Myocyte (in vitro differentiated cells): Measurements from ENCODE around the gene C12orf57. TPM values are rescaled to one million over a fixed set of nuclear protein-coding genes. Genes with fewer than 3 reads are reported as not detected.

Experiments used
- DNase-seq: peaks from one replicate; pipeline ENCODE4 v3.0.0-alpha.2; 2012; ENCODE audit warnings: low read depth
- total RNA-seq: library from RNA; depleted of rRNA; stranded (reverse); fragments of >200 nt; gene quantifications from 2 replicates; pipeline ENCODE4 v1.2.3, GENCODE V29; 2014

C12orf57 gene
- total RNA-seq, 1 donor from 2014 or later = 116 TPM

DNA sequence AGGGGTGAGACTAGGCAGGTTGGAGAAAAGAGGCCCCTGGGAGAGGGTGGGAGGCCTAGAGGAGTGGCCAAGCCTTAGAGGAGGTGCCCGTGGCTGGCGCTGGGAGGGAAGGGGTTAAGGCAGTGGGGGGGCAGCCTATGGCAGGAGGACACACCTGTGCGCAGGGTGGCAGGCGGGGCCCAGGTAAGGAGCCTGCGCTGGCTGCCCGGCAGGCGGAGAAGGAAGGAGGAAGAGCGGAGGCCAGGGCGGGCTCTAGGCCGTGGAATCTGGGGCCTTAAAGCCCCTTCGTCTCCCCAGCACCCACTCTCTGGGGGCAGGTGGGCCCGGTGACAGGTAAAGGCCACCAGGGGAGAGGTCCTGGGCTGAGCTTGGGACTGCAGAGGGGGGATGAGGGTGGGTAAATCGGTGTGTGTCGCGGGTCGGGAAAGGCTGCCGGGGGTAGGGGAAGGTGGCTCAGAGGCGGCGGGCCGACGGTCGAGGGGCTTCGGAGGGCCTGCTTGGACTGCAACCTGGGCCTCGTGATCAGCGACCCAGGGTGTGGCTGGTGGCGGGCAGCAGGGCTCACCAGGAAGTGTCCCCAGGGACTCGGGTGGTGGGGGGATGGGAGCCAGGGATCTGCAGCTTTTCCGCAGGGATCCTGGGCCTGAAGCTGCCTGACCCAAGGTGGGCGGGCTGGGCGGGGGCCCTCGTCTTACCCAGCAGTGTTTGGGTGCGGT is 19.4 kb downstream of the C12orf57 start:
- DNase-seq = no peak

- DNase-seq = no peak
Observed at GRCh38 chr12:6963791-6964413, 20.1 kb downstream of the C12orf57 start.

- no peak for DNase-seq
Observed at GRCh38 chr12:6964605-6965025, 20.8 kb downstream of the C12orf57 start.

- peak; percentile 91 for DNase-seq
Observed at GRCh38 chr12:6965026-6965661, 21.3 kb downstream of the C12orf57 start.

DNA sequence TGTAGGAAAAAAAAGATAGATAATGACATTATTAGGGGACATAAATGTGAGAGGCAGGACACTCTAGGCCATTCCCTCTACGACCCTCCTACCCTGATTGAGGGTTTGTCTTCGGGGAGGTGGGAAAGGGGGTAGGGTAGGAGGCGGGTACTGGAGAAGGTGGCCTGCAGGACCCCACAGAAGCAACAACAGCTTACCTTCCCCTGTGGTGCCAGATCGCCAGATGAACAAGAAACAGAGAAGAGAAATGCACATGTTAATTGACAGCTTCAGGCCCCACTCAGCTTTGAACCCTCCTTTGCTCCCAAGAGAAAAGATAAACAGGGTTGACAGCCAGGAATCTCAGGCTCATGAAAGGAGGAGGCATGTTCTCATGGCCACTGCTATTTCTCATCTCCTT is 21.9 kb downstream of the C12orf57 start:
- DNase-seq = no peak

GRCh38 chr12:6966351-6966750 is 22.5 kb downstream of the C12orf57 start:
- DNase-seq = no peak

DNA sequence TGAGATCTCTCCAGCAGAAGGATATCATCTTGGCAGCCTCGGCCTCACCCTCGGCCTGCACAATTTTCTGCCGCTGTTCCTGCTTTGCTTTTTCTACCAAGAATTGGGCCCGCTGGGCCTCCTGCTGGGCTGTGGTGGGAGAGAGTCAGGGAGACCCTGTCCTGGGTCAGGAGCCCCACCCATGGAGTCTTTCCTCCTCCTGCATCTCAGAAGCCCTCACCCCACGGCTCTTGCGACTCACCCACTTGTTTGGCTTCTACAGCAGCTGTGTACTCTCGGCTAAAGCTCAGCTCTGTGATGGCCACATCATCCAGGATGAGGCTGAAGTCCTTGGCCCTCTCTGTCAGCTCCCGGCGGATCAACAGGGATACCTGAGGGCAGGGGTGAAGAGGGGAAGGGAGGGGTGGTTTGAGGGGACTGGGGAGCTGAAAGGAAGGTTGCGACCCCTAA is 23.9 kb downstream of the C12orf57 start:
- no peak for DNase-seq

DNA sequence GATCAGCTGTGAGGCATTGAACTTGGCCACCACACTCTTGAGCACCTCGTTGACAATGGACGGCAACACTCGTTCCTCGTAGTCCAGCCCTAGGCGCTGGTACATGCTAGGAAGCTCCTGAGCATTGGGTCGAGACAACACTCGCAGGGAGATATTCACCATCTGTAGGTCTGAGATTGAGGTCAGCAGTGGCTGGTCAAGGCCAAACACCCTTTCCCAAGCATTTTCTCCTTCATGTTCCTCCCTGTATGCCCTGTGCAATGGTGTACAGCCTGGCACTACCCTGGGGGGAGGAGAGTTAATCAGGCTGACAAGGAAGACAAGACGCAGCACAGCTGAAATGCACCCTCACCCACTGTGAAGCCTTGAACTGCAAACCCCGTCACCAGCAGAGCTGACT is 24.6 kb downstream of the C12orf57 start:
- no peak for DNase-seq

- no peak for DNase-seq
Observed at GRCh38 chr12:6970096-6970527, 26.3 kb downstream of the C12orf57 start.

DNA sequence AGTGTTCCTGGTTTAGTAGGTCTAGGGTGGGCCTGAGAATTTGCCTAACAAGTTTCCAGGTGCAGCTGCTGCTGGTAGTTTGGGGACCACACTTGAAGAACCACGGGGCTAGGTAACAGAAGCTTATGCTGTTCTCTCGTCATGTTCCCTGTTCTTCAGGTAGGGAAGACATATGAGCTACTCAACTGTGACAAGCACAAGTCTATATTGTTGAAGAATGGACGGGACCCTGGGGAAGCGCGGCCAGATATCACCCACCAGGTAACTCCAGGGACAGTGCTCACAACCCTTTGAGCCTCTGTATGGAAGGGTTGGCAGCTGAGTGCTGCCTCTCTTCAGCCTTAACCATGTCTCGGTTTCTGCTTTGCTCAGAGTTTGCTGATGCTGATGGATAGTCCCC is 30.4 kb downstream of the C12orf57 start:
- no peak for DNase-seq

DNA sequence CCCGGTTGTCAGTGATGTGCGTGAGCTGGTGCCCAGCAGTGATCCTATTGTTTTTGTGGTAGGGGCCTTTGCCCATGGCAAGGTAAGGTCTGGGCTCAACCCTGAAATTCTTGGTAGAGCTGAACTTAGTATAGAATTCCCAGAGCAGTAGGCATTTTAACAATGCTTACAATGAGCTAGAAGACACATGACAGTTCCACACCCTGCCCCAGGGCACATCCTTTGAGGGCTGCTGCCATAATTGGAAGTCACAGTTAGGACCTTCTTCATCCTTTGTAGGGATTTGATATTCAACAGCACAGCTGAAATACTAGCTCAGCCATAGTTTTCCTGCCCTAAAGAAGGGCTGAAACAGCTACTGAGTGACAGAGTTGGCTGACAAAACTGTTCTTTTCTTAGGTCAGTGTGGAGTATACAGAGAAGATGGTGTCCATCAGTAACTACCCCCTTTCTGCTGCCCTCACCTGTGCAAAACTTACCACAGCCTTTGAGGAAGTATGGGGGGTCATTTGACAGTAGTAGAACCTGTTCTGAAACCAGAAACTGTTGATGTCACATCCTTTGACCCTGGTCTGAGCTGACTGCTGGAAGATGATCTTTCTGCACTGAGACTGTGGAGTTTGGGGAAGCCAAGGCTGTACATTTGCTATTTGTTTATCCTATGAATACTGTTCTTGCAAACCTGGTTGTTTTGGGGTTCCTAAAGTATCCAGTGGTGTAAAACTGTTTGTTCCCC is 31.6 kb downstream of the C12orf57 start:
- no peak for DNase-seq

DNA sequence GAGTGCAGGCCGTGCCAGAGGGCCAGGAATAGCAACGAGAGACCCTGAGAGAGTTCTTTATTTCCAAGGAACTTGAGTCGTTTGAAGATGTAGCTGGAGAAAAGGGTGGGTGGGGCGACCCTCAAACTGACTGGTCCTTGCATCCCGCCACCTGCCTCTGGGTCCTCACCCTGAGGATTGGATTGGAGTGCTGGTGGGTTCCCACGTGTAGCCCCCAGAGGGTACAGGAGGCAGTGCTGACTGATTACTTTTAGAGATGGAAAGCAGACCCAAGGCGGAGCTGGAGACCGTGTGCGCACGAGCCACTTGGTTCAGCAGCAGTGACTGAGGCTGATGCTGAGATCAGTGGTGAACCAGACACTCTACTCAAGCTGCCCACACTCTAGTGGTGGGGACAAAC is 33.8 kb downstream of the C12orf57 start:
- no peak for DNase-seq

DNA sequence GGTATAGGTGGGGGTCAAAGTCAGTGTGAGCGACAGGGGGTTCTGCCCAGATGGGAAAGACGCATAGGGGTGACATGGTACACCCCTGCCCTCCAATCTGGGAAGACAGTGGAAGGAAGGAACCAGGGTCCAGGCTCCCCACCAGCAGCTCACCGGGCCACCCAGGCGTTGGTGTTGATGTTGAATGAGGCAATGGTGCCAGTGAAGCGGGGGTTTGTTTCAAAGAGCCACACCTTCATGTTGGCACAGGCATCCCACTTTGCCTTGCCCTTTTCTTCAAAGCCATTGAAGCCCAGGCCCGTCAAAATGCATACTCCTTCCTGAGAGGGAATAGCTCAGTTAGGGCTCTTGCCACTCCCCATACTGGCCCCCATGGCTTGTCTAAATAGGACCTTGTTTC is 34.4 kb downstream of the C12orf57 start:
- DNase-seq = no peak

DNA sequence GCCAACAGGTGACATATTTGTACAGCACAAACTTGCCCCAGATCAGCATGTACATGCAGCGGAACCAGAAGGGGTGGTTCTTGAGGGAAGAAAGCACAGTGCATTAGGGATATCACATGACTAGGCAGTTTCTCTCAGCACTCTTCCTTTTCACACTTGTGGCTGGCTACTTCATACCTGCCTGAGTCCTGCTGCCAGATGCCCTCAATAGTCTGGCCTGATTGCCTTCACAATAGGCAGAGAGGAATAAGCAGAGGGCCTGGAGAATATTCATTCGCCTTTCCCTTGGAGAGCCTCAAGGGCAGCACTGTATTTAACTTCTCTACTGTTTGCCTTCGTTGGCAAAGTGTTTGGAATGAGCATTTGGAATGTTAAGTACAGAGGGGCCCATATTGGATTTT is 34.8 kb downstream of the C12orf57 start:
- no peak for DNase-seq

GRCh38 chr12:6979021-6979420 is 35.2 kb downstream of the C12orf57 start:
- DNase-seq = no peak

GRCh38 chr12:6979453-6979852 is 35.6 kb downstream of the C12orf57 start:
- no peak for DNase-seq

DNA sequence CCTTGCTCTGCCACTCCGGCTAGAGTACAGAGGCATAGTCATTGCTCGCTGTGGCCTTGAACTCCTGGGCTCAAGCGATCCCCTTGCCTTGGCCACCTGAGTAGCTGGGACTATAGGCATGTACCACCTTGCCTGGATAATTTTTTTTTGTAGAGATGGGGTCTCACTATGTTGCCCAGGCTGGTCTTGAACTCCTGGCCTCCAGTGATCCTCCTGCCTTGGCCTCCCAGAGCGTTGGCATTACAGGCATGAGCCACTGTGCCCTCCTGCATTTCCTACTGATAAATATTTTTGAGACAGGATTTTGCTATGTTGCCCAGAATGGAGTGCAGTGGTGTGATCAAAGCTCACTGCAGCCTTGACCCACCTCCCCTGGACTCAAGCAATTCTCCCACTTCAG is 36.3 kb downstream of the C12orf57 start:
- DNase-seq = no peak

DNA sequence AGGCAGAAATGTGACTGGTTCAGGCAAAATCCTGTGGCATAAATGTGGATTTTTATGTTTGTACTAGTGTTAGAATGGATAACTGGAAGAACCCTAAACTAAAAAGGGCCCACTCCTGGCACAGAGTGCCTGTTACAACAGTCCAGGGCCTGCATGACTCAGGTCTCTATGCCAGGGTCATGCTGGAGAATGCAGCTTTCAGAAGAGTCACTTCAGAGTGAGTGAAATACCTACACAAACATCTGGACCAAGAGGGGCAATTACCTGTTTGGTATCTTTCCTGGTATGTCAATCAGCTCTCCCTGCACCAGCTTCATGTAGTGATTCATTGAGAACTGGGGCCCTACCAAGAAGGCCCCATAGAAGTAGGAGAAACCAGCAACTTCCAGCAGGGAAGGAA is 36.9 kb downstream of the C12orf57 start:
- no peak for DNase-seq

GRCh38 chr12:6981152-6982052 is 37.6 kb downstream of the C12orf57 start:
- no peak for DNase-seq

- DNase-seq = no peak
Observed at GRCh38 chr12:6982532-6982931, 38.7 kb downstream of the C12orf57 start.
